Ishikawa (cell line): Measurements from ENCODE around the gene DCAKD.

Source experiments
- CEBPB ChIP-seq: IDR thresholded peaks from 2 replicates; pipeline ENCODE4 v1.6.1; 2012
- CREB1 ChIP-seq: IDR thresholded peaks from 2 replicates; pipeline ENCODE4 v1.6.1; 2012; ENCODE audit warnings: low read depth
- EGR1 ChIP-seq: IDR thresholded peaks from 2 replicates; pipeline ENCODE4 v1.6.1; 2012
- EP300 ChIP-seq: IDR thresholded peaks from 2 replicates; pipeline ENCODE4 v1.6.1; 2012; ENCODE audit warnings: borderline replicate concordance
- FOXM1 ChIP-seq: IDR thresholded peaks from 2 replicates; pipeline ENCODE4 v1.6.1; 2012; ENCODE audit warnings: low read depth, borderline replicate concordance
- MAX ChIP-seq: IDR thresholded peaks from 2 replicates; pipeline ENCODE4 v1.6.1; 2012
- NFIC ChIP-seq: IDR thresholded peaks from 2 replicates; pipeline ENCODE4 v1.6.1; 2012
- RAD21 ChIP-seq: IDR thresholded peaks from 2 replicates; pipeline ENCODE4 v1.6.1; 2012; ENCODE audit warnings: low read depth
- REST ChIP-seq: IDR thresholded peaks from 2 replicates; pipeline ENCODE4 v1.6.1; 2012; ENCODE audit warnings: low read depth, mild to moderate bottlenecking
- TAF1 ChIP-seq: IDR thresholded peaks from 2 replicates; pipeline ENCODE4 v1.6.1; 2012; ENCODE audit warnings: low read depth, mild to moderate bottlenecking
- TCF12 ChIP-seq: IDR thresholded peaks from 2 replicates; pipeline ENCODE4 v1.6.1; 2012; ENCODE audit warnings: low read depth
- TEAD4 ChIP-seq: IDR thresholded peaks from 2 replicates; pipeline ENCODE4 v1.6.1; 2012
- USF1 ChIP-seq: IDR thresholded peaks from 2 replicates; pipeline ENCODE4 v1.6.1; 2012
- YY1 ChIP-seq: IDR thresholded peaks from 2 replicates; pipeline ENCODE4 v1.6.1; 2012; ENCODE audit warnings: low read depth
- ZBTB7A ChIP-seq: IDR thresholded peaks from 2 replicates; pipeline ENCODE4 v1.6.1; 2012; ENCODE audit warnings: low read depth

Gene DCAKD

GRCh38 chr17:45004388-45004787 lies 47.0 kb downstream of the DCAKD start:
- no peak for TF ChIP-seq FOXM1
- no peak for TF ChIP-seq CREB1
- TF ChIP-seq ZBTB7A: no peak
- TF ChIP-seq YY1: no peak
- no peak for TF ChIP-seq USF1
- TF ChIP-seq TEAD4: no peak
- TF ChIP-seq NFIC: no peak
- no peak for TF ChIP-seq TAF1
- no peak for TF ChIP-seq RAD21
- no peak for TF ChIP-seq EGR1
- TF ChIP-seq MAX: no peak
- TF ChIP-seq CEBPB: no peak
- TF ChIP-seq TCF12: no peak
- no peak for TF ChIP-seq REST
- no peak for TF ChIP-seq EP300

- TF ChIP-seq REST (no peak), USF1 (no peak), FOXM1 (no peak), EGR1 (no peak), CEBPB (no peak), MAX (no peak), TEAD4 (no peak), ZBTB7A (no peak), CREB1 (no peak), EP300 (no peak), YY1 (no peak), RAD21 (no peak), TAF1 (no peak), NFIC (no peak), TCF12 (no peak)
These were observed 47.6 kb downstream of the DCAKD start for GRCh38 chr17:45003877-45004276.

- TF ChIP-seq EP300 (no peak), ZBTB7A (no peak), RAD21 (no peak), CREB1 (no peak), USF1 (no peak), REST (no peak), CEBPB (no peak), YY1 (no peak), EGR1 (no peak), MAX (no peak)
These were observed 50.1 kb downstream of the DCAKD start for GRCh38 chr17:45001310-45001709.

GRCh38 chr17:44999433-44999832 lies 52.0 kb downstream of the DCAKD start:
- TF ChIP-seq EP300: no peak
- TF ChIP-seq TAF1: no peak
- TF ChIP-seq TEAD4: no peak
- TF ChIP-seq NFIC: no peak
- no peak for TF ChIP-seq YY1
